Measurements from ENCODE around the gene MEX3D.
A peak's percentile ranks its signal among the peaks of the same experiment; 100 is the strongest.

Gene MEX3D

DNA sequence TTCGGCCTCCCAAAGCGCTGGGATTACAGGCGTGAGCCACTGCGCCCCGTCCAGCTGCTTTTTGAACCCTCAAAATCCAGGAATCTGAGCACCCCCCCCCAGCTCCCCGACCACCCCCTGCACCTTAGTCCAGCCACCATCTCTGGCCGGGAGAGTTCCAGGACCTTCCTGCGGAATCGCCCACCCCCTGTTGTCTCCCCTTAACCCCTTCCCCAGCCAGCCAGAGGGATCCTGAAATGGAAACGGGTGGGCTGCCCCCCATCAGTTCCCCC is 25.3 kb upstream of the MEX3D start:
- DNase-seq (ENCODE audit: low read depth) = no peak

DNA sequence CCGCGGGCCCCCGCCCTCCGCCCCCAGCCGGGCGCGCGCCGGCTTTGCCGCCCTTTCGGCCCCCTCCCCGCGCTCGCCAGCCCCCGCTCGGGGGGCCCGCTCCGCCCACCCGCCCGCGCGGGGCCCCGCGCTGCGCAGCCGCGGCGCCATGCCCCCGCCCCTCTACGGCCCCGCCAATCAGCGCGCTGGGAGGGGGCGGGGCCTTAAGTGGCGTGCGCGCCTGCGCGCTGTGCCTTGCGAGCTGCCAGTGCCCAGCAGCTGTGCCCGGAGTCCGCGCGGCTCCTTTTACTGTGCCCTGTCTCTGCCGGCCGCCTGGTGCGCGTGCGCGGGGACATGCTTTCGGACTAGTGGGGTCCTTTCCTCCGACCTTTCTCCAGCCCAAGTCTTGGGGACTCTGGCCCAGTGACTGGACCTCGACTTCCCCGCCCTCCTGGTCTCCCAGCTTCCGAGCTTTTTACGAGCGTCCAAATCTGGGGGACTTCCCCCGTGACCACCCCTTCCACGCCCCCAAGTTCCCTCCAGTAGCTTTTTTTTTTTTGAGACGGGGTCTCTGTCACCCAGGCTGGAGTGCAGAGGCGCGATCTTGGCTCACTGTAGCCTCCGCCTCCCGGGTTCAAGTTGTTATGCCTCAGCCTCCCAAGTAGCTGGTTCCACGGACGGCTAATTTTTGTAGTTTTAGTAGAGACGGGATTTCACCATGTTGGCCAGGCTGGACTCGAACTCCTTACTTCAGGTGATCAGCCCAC is 24.8 kb upstream of the MEX3D start, which contains the start of gene MBD3:
TSS of gene MBD3 (minus strand) at position 111 of the 746 bp plus-strand sequence. CDS start 234 bp downstream, outside the sequence.
- peak; percentile 85 for DNase-seq (ENCODE audit: low read depth)

DNA sequence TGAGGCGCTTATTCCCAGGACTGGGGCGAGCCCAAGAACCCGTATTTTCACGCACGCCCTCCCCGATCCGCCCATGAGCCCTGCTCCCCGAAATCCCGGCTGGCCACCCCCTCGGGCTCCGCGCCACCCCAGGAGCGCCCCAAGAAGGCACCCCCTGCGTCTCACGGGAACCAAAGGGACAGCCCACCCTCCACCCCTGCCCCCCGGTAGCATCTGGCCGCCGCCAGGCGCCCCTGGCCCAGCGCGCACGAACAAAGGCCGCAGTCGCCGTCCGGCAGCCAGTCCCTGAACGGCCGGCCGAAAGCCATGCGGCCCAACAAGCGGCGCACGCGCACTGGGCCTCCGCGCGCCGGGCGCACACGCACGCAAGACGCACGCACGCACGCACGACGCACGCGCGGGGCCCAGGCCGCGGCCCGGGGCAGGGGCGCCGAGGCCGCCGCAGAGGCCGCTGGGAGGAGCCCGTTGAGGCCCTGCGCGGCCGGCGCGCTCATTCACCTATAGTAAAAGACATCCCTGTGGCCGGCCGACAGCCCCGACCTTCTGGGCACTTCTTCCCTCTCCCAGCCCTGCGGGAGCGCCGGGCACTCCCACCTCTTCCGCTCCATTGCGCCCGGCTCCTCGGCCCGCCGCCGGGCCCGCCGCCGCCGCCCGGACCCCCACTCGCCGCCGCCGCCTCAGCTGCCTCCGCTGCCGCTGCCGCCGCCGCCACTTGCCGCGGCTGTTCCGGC is 24.1 kb upstream of the MEX3D start:
- DNase-seq (ENCODE audit: low read depth) = peak; percentile 80

DNA sequence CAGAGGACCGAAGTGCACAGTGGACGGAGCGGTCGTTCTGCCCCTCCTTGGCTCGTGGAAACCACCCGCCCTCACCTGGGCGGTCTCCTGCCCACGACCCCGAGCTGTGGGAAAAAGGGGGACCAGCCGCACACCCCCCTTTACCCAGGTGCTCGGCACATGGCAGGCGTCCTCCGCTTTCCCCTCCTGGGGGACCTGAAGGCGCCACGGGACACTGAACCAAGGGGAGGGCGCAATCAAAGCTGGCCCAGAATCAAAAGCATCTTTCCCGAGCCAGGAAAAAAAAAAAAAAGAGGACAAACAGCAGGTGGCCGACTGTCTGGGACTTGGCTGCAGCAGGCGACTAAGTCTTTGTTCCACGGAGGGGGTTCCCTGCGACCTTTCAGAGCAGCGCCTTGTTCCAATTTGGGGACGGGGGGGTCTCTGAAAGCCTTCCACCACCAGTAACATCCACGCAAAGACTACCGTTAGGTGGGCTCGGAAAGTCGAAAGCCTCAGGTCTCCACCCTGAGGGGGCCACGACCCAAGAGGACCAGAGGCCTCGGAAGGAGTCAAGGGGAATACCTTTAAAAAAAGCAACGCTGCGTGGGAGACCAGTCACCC is 23.4 kb upstream of the MEX3D start:
- DNase-seq (ENCODE audit: low read depth) = no peak

DNA sequence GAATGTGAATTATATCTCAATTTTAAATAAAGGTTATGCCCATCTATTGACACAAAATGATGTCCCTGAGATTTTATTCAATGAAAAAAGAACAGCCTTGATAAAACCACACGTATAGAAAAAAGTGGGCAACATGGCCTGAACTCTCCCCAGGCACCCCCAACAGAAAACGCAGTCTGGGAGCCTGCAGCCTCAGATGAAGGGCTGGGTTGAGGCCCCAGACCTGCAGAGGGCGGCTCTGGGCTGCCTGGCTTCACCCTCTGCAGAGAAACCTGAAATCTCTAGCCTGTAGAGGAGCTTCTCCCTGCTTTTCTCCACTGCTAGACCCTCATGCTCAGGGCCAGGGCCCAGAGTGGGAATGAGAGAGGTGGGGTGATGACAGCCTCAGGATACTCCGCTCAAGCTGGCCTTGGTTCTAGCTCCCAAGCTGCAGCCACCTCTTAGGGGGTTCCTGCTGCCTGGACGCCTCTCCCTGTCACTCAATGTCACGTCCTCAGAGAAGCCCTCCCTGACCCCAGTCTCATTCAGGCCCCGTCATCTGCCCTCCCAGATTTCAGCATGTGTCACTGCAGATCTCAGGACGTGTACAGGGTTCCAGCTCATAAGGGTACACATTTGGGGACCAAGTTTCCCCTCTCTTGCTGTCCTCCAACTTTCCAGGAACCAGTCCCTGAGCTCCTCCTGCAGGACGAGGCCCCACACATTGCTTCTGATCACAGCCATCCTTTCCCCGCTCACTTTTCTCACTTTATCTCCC is 22.7 kb upstream of the MEX3D start:
- DNase-seq (ENCODE audit: low read depth) = no peak

DNA sequence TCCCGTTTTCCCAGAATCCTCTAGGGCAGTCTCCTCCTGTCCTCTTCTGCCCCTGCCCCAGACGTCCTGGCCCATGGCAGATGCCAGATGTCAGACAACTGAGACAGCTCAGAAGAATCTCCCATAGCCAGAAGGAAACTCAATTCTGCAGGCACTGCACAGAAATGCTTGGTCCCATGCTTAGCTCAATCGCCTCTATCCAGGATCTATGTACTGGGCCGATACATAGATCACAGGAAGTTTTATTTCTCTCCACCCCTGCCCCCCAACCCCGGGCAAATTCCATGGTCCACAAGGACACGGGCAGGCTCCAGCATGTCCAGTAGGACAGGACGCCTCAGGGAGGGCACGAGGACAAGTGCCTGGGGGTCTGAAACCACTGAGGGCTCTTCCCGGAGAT is 19.7 kb upstream of the MEX3D start:
- DNase-seq (ENCODE audit: low read depth) = no peak

DNA sequence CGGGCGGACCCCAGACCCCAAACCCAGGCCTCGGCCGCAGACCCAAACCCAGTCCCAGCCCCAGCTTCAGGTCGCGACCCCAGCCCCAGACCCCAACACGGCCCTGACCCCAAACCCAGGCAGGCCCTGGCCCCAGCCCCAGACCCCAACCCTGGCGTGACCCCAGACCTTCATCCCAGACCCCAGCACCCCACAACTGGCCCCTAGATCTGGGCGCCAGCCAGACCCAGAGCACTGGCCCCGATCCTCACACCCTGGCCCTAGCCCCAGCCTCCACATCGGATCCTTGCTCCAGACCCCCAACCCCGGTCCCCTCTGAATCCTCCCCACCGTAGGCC is 17.1 kb upstream of the MEX3D start:
- DNase-seq (ENCODE audit: low read depth) = no peak

DNA sequence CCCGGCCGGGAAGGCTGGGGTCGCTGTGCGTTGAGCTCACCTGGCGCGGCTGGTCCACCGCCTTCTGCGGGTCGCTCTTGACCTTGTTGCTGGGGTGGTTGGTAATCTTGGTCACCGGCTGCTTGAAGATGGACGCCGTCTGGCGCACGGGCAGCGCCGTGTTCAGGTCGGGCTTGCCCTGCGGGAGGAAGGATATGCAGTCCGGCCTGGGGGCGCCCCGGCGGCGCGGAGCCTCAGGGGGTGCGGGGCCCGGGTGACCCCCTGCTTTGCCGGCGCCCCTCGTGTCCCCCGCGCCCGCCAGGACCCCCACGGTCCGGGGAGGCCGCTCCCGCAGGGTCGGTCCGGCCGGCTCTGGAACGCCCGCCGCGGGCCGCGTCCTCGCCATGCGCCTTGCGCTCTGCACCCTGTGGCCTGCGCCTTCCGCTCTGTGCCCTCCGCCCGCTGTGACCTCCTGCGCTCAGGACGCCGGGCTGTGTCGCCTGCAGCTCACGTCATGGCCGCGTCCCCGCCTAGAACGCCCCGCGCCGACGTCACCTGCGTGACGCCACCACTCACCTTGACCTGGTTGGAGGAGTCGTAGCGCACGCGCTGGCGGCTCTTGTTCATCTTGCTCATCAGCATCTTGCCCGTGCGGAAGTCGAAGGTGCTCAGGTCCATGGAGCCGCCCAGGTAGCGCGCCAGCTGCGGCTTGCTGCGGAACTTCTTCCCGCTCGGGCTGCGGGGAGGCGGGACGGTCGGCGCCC is 16.5 kb upstream of the MEX3D start:
- no peak for DNase-seq (ENCODE audit: low read depth)

DNA sequence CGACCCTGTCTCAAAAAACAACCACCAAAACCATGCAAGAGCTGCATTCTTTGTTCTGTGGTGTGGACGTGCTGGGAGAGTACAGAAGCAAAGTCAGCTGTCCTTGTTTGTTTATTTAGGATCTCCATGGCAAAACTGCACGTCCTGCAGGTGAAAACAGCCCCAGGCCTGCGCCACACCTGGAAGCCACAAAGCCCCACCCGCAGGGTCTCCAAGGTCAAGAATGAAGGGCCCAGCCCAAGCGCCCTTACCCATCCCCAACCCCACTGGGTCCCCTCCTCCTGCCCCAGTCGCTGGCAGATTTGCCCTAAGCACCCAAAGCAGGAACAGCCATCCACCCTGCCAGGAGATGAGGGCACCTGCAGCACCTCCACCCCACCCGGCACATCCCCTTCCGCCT is 14.1 kb upstream of the MEX3D start:
- DNase-seq (ENCODE audit: low read depth) = no peak

DNA sequence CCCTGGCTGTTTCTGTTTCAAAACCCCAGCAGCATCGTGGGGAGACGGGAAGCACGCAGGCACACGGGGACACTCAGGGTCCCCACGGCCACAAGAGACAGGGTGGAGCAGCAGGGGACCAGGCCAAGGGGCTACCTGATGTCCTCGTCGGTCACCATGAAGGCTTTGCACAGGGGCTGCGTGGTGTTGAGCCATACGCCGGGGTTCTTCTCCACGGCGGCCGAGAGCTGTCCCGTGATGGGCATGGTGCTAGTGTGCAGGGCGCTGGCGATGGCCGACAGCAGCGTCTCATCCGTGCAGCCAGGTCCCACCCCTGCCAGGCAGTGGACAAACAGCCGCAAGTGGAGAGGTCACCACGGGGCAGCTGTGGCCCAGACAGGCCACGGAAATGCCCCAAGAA is 12.8 kb upstream of the MEX3D start:
- DNase-seq (ENCODE audit: low read depth) = no peak

DNA sequence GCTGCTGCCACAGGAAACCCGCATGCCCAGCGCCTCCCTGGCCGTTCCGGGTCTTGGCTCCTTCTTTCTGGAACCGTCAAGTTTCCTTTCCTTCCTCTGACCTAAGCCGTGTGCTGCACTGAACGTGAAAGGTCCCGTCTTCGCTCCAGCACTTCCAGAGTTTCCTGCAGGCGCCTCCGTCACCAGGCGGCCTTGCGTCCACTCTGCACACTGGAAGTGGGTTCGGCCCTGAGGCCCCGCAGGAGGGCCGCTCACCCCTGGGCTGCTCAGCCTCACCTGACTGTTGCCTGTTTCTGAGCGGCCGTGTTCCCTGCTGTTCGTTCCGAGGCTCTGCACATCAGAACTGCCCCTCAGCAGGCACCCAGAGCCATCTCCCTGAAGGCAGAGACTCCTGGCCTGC is 12.3 kb upstream of the MEX3D start:
- no peak for DNase-seq (ENCODE audit: low read depth)

DNA sequence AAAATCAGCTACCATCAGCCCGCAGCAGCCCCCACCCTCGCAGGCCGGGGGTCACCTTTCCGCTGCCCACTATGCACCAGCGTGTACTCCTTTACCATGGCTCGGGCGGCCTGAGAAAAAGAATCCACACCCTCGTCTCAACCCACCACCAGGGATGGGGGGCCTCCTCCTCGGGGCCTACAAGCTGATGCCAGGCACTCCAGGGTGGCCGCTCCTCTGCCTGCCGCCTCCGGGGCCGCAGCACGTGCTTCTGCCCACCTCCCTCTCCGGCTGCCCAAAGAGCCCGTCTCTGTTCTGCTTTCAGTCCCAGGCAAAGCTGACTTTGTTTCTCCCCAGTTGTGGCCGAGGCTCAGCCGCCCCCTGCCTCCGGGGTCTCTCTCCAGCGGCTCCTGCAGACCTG is 11.1 kb upstream of the MEX3D start:
- no peak for DNase-seq (ENCODE audit: low read depth)

DNA sequence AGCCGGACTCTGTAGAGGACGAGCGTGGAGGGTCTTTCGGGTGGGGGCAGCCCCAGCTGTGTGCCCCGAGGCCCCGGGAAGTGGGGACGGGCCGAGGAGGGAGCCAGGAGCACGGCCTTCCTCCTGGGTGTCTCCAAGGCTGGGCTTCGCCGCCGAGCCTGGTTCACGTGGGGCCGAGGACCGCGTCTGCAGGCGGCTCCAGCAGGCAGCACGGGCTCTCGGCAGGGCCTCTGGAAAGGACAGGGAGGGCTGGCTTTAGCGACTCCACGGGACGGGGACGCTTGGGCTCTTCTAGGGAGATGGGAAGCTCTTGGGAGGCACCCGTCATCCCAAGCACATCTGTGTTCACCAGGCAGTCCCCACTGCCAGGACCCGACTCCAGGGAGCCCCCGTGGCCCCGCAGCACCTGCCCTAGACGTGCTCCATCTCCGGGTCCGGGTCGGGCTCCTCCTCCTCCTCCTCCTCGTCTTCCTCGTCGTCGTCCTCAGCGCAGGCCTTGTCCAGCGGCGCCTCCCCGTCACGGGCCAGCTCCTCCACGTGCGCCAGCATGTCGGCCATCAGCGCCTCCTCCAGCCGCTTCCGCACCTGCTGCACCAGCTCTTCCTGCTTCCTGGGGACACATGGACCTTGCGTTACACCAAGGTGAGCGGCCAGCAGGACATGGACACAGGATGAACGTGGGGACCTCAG is 9.9 kb upstream of the MEX3D start:
- DNase-seq (ENCODE audit: low read depth) = no peak

DNA sequence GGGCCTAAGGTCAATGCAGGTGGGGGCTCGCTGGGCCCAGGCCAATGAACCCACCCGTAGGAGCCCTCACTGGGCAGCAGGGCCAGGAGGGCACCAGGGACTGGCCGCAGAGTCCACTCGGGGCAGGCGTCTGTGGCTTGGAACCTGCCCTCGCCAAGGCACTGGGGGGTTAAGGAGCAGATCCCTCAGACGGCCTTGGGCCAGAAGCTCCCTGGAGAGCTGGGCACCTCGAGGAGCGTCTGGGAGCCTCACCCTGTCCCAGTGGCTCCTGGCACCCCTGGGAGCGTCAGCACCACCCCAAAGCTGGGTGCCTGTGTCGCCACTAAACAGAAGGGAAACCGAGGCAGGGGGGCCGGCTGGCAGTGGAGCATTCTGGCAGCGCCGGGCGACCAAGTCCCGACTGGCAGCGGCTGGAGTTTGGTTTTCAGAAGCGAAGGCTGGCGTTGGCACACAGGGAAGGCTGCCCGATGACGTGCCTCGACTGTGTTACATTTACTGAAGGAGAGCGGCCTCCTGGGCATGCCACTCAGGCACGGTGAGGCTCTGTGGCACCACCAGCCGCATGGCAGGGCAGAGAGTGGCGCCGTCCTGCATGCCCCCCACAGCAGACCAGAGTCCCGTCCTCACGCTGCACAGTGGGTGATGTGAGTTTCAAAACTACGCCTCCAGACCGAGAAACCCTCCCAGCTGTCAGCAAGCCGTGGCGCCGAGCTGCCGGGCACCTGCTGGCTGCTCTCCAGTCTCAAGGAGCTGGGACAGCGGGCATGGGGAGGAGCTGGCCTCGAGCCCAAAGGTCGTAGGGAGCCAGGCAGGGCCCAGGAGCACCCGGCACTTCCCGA is 9.2 kb upstream of the MEX3D start:
- no peak for DNase-seq (ENCODE audit: low read depth)

DNA sequence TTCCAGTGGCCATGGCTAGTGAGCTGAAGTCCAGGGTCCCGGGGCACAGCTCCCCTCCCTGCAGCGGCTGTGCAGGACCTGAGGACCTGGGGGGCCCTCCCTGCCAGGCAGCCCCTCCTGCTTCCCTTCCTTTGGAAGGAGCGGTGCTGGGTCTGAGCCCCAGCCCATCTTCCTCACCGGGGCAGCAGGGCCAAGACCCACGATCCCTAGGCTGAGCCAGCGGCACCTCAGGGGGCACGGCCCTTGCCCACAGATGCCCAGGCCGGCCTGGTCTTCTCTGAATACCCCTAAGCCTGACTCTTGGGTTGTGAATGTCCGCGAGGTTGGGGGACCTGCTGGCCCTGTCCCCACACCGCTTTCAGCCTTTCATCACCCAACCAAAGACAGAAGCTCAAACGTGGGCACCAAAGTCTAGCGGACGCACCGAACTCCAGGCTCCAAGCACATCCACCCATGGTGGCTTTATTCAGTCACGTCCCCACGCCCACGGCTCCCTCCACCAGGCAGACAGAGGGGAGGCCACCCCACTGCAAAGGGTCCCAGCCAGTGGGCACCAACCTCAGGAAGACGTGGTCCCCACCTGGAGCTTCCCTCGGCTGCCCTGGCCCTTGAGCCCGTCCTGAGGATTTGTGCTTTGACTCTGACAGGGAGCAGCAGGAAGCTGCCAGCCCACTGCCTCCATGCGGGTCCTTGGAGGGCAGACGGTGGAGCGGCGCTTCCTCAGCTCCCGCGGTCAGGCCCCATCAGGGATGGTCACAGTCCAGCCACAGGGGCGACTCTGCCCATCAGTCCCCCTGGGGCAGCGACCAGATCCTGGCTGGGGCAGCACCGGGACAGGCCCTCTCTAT is 8.3 kb upstream of the MEX3D start:
- DNase-seq (ENCODE audit: low read depth) = no peak

DNA sequence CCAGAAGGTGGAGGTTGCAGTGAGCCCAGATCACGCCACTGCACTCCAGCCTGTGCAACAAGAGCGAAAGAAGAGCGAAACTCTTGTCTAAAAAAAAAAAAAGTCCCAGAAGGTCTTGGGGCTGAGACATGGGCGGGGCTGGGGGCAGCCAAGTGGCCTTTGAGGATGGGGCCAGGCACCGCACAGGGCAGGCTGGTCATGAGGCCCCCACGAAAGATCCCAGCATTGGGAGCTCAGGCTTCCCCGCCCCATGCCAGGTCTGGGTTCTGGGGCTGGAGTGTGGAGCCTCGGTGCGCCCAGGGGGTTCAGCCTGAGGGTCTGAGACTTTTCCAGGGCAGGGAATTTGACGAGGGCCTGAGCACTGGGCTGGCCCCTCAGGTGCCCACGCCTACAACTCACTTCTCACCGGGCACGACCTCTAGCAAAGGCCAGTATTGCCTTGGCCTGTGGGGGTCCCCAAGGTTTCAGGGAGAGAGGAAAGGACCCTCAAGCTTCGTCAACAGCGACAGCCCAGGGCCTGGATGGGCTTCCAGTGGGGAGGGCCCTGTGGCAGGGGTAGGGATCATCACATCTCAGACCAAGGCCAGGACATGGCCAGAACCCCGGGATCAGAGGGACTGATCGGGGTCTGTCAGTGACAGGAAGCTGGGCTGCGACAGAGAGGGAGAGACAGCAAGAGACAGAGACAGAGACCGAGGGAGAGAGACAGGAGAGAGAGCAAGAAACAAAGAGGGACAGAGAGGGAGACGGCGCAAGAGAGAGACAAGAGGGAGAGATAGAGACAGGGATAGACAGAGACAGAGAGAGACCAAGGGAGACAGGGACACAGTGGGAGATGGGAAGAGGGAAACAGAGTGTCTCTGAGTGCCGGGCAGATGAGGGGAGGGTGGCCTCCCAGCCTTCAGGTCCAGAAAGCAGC is 7.5 kb upstream of the MEX3D start:
- no peak for DNase-seq (ENCODE audit: low read depth)

DNA sequence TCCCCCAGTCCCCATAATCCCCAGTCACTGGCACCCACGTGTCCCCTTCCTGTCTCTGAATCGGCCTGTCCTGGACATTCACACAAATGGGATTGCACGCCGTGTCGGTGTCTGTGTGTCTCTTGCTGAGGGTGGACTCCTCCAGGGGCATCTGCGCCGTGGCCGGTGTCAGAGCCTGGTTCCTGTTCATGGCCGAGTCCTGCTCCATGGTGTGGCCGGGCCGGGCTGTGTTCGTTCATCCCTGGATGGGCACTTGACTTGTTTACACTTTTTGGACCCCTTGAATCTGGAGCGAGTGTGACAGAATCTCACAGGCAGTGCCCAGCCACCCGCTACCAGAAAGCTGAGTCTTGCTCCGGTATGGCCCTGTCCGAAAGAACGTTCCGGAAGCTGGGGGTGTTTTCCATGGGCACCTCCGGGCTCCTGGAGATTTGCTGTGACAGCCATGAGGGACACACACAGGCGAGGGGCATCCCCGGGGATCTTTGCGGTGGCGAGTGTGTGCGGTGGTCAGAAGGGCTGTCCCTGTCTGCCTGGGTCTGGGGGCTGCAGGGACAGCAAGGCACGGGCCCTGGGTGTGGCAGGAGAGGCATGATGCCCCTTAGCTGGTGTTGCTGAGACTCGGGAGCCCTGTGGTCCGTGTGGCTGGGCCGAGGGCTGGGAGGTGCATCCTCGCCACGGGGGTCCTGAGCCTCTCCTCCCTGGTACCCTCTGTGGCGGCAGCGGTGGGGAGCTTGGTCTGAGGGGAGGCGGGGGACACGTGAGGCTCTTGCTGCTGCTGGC is 6.4 kb upstream of the MEX3D start:
- DNase-seq (ENCODE audit: low read depth) = no peak

DNA sequence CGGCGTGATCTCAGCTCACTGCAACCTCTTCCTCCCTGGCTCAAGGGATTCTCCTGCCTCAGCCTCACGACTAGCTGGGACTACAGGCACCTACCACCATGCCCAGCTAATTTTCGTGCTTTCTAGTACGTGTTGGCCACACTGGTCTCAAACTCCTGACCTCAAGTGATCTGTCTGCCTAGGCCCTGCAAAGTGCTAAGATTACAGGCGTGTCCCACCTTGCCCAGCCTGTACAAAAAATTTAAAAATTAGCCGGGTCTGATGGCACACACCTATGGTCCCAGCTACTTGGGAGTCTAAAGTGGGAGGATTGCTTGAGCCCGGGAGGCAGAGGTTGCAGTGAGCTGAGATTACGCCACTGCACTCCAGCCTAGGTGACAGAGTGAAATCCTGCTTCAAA is 4.7 kb upstream of the MEX3D start:
- no peak for DNase-seq (ENCODE audit: low read depth)

All from amniotic epithelial cell (primary cell).